Trophoblast cell (in vitro differentiated cells and primary cell): ENCODE results near the gene TBC1D22A.

Experiments used
- DNase-seq, 2 donors: peaks; one replicate each; pipeline ENCODE4 v3.0.0-alpha.2; 2016
- H2AFZ ChIP-seq: 2 replicates; pipeline ENCODE4 v1.6.1; 2013; ENCODE audit warnings: low read length, moderate library complexity, mild to moderate bottlenecking; ENCODE audit not compliant: insufficient read depth, poor library complexity
- H2AK5ac ChIP-seq: 2 replicates; pipeline ENCODE4 v1.6.1; 2013; ENCODE audit warnings: mild to moderate bottlenecking, low read length
- H2BK120ac ChIP-seq: 2 replicates; pipeline ENCODE4 v1.6.1; 2013; ENCODE audit warnings: low read length, mild to moderate bottlenecking, moderate library complexity; ENCODE audit not compliant: insufficient read depth, poor library complexity
- H2BK12ac ChIP-seq: 2 replicates; pipeline ENCODE4 v1.6.1; 2013; ENCODE audit warnings: mild to moderate bottlenecking, low read length, moderate library complexity
- H2BK5ac ChIP-seq: 2 replicates; pipeline ENCODE4 v1.6.1; 2013; ENCODE audit warnings: low read length, low read depth, moderate library complexity, mild to moderate bottlenecking; ENCODE audit not compliant: poor library complexity
- H3K14ac ChIP-seq: 2 replicates; pipeline ENCODE4 v1.6.1; 2013; ENCODE audit warnings: mild to moderate bottlenecking, low read length
- H3K18ac ChIP-seq: 2 replicates; pipeline ENCODE4 v1.6.1; 2013; ENCODE audit warnings: mild to moderate bottlenecking, low read length
- H3K23ac ChIP-seq: 2 replicates; pipeline ENCODE4 v1.6.1; 2013; ENCODE audit warnings: low read length
- H3K27ac ChIP-seq: 2 replicates; pipeline ENCODE4 v1.5.1; 2013; ENCODE audit warnings: low read depth, mild to moderate bottlenecking, inconsistent platforms, low read length, moderate library complexity
- H3K27me3 ChIP-seq: 2 replicates; pipeline ENCODE4 v1.6.1; 2013; ENCODE audit warnings: inconsistent platforms, mild to moderate bottlenecking, low read length, moderate library complexity; ENCODE audit not compliant: insufficient read depth
- H3K36me3 ChIP-seq, 2 experiments: 1 replicate in 1 of 2; 2 replicates in 1 of 2; pipeline ENCODE4 v1.6.1; 2013; ENCODE audit warnings: low read length in 2 of 2, mild to moderate bottlenecking in 2 of 2, moderate library complexity in 1 of 2; ENCODE audit not compliant: insufficient read depth in 2 of 2, control insufficient read depth in 1 of 2
- H3K4ac ChIP-seq: 2 replicates; pipeline ENCODE4 v1.6.1; 2013; ENCODE audit warnings: low read depth, mild to moderate bottlenecking, low read length, moderate library complexity
- H3K4me1 ChIP-seq, 2 experiments: 1 replicate in 1 of 2; 2 replicates in 1 of 2; pipeline ENCODE4 v1.6.1; 2013; ENCODE audit warnings: low read length in 2 of 2, mild to moderate bottlenecking in 2 of 2, moderate library complexity in 1 of 2; ENCODE audit not compliant: insufficient read depth in 2 of 2, control insufficient read depth in 1 of 2
- H3K4me2 ChIP-seq: 2 replicates; pipeline ENCODE4 v1.6.1; 2013; ENCODE audit warnings: inconsistent platforms, mild to moderate bottlenecking, low read length, moderate library complexity
- H3K4me3 ChIP-seq: 2 replicates; pipeline ENCODE4 v1.5.1; 2013; ENCODE audit warnings: mild to moderate bottlenecking, low read depth, low read length, inconsistent platforms
- H3K79me1 ChIP-seq: one replicate; pipeline ENCODE4 v1.6.1; 2013; ENCODE audit warnings: low read length
- H3K79me2 ChIP-seq: 2 replicates; pipeline ENCODE4 v1.6.1; 2013; ENCODE audit warnings: low read length, mild to moderate bottlenecking; ENCODE audit not compliant: control insufficient read depth, insufficient read depth, poor library complexity
- H3K9ac ChIP-seq: 2 replicates; pipeline ENCODE4 v1.6.1; 2013; ENCODE audit warnings: mild to moderate bottlenecking, low read length
- H3K9me3 ChIP-seq: 2 replicates; pipeline ENCODE4 v1.6.1; 2013; ENCODE audit warnings: low read depth, mild to moderate bottlenecking, control low read depth, inconsistent platforms, low read length; ENCODE audit not compliant: insufficient read depth
- H4K12ac ChIP-seq: 2 replicates; pipeline ENCODE4 v1.6.1; 2013; ENCODE audit warnings: low read depth, mild to moderate bottlenecking, low read length, moderate library complexity
- H4K8ac ChIP-seq: 2 replicates; pipeline ENCODE4 v1.6.1; 2013; ENCODE audit warnings: low read depth, mild to moderate bottlenecking, low read length, moderate library complexity
- H4K91ac ChIP-seq: one replicate; pipeline ENCODE4 v1.6.1; 2013; ENCODE audit warnings: low read depth, mild to moderate bottlenecking, low read length, moderate library complexity
- WGBS: extraction: QIAGEN DNeasy Blood & Tissue Kit; methylation state at CpG from one replicate; pipeline ENCODE4 v1.1.7; 2013; ENCODE audit warnings: missing lambda C conversion rate; ENCODE audit not compliant: insufficient read length, insufficient coverage; ENCODE audit errors: extremely low coverage; 5-methylcytosine and 5-hydroxymethylcytosine counted together

The TBC1D22A gene

DNA sequence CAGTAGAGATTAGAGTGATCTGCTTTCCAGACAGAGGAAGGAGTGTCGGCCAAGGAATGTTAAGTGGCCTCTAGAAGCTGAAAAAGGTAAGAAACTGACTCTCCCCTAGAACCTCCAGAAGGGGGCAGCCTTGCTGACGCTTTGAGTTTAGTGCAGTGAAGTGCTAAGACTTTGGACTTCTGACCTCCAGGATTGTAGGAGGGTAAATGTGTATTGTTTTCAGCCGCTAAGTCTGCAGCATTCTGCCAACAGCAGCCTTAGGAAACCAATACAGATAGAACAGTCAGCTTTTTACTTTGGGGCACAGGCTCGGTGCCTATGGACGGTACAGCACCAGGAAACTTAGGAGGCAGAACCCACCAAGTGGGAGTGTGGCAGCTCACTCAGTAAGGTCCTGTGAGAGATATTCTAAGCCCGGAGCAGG lies 3.6 kb upstream of the TBC1D22A start:
- no peak overlapping the region for H2AK5ac ChIP-seq
- H3K4me2 ChIP-seq, result no peak overlapping the region
- peak overlapping the region; percentile 36 for H4K8ac ChIP-seq
- H3K9me3 ChIP-seq, result peaks cover 14% of the 10 kb centered on the region
- no peak overlapping the region for H3K27ac ChIP-seq
- no peak overlapping the region for H3K14ac ChIP-seq
- peak; percentile 73 to 85 for DNase-seq
- H3K4ac ChIP-seq, result no peak overlapping the region
- no peak overlapping the region for H3K9ac ChIP-seq
- H3K23ac ChIP-seq, result no peak overlapping the region
- peaks cover 5 to 11% of the 10 kb centered on the region in 2 experiments for H3K4me1 ChIP-seq
- no peak overlapping the region for H3K4me3 ChIP-seq
- no peaks in the 10 kb centered on the region for H3K27me3 ChIP-seq
- H4K91ac ChIP-seq, result no peak overlapping the region
- H3K36me3 ChIP-seq, result no peaks in the 10 kb centered on the region
- H3K79me2 ChIP-seq, result peaks cover 11% of the 10 kb centered on the region
- no peak overlapping the region for H4K12ac ChIP-seq
- WGBS, result no CpG with 5 or more reads among the region's 6 CpGs
- H2BK5ac ChIP-seq, result no peak overlapping the region
- H2BK12ac ChIP-seq, result no peak overlapping the region
- no peak overlapping the region for H2BK120ac ChIP-seq
- H3K79me1 ChIP-seq, result peaks cover 10% of the 10 kb centered on the region
- H2AFZ ChIP-seq, result no peak overlapping the region
- H3K18ac ChIP-seq, result no peak overlapping the region

DNA sequence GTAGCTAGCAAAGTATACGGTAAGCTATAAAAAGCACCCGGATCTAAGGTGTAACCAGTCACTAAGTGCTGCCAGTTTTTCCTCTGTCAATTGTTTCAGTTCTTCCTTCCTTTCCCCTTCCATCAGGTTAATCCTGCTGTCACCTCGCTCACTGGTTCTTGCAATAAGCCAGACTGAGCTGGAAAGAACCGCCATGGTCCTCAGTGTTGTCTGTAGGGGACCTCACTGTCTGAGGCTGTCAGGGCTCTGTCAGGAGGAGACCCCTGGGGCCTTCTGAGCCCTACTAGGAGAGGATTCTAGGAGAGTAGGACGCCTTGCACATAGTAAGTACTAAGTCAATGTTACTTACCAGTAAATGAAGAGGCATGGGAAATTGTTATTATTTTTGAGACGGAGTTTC lies 1.4 kb upstream of the TBC1D22A start:
- H4K8ac ChIP-seq, result no peak overlapping the region
- H2BK5ac ChIP-seq, result no peak overlapping the region
- DNase-seq, result no peak
- H3K27me3 ChIP-seq, result no peaks in the 10 kb centered on the region
- no peak overlapping the region for H4K12ac ChIP-seq
- no peaks in the 10 kb centered on the region for H3K36me3 ChIP-seq
- peaks cover 11% of the 10 kb centered on the region for H3K79me2 ChIP-seq
- H3K14ac ChIP-seq, result no peak overlapping the region
- H3K4me2 ChIP-seq, result no peak overlapping the region
- no peak overlapping the region for H2AK5ac ChIP-seq
- no peak overlapping the region for H3K23ac ChIP-seq
- H4K91ac ChIP-seq, result no peak overlapping the region
- H3K9me3 ChIP-seq, result peaks cover 6% of the 10 kb centered on the region
- H3K9ac ChIP-seq, result no peak overlapping the region
- H3K18ac ChIP-seq, result no peak overlapping the region
- WGBS, result no CpG with 5 or more reads among the region's 6 CpGs
- H3K4me1 ChIP-seq, result peaks cover 3 to 8% of the 10 kb centered on the region in 2 experiments
- no peak overlapping the region for H3K27ac ChIP-seq
- no peak overlapping the region for H2BK120ac ChIP-seq
- peaks cover 10% of the 10 kb centered on the region for H3K79me1 ChIP-seq
- no peak overlapping the region for H2BK12ac ChIP-seq
- no peak overlapping the region for H2AFZ ChIP-seq
- H3K4ac ChIP-seq, result no peak overlapping the region
- H3K4me3 ChIP-seq, result no peak overlapping the region

DNA sequence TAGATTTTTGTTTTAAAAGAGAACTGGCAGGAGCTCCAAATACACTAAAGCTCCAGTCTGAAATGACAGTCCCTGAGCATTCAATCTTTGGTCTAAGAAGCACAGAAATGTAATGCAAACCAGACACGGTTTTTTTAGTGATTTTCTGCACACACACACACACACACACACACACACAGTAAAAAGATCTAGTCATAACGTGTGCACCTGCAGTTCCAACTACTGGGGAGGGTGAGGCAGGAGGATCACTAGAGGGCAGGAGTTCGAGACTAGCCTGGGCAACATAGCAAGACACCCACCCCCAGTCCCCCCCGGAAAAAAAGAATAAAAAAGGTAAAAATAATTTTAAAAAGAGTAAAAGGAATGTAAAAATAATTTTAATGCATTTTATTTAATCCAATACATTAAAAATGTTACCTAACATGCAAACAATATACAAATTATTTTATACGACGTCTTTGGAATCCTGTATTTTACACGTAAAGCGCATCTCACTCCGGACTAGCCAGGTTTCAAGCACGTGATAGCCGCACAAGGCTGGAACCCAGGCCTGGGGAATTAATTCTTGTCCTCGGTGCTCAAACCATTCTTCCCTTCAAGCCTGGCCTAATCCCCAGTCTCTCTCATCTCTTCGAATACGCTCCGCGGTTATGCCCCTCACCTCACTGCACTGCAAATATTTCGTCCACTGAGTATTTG lies 762 bp upstream of the TBC1D22A start:
- Histone ChIP-seq H3K4me1 (peaks cover 3 to 8% of the 10 kb centered on the region in 2 experiments), H3K4me3 (peak overlapping the region; percentile 91), H2AK5ac (peak overlapping the region; percentile 82), H3K36me3 (no peaks in the 10 kb centered on the region), H3K79me1 (peaks cover 10% of the 10 kb centered on the region), H3K4me2 (peak overlapping the region; percentile 63), H3K18ac (peak overlapping the region; percentile 82), H2AFZ (peak overlapping the region; percentile 89), H3K27me3 (no peaks in the 10 kb centered on the region), H4K8ac (peak overlapping the region; percentile 98), H4K12ac (peak overlapping the region; percentile 92), H3K79me2 (peaks cover 11% of the 10 kb centered on the region), H3K14ac (peak overlapping the region; percentile 93), H2BK5ac (peak overlapping the region; percentile 91), H3K23ac (no peak overlapping the region), H3K9me3 (peaks cover 4% of the 10 kb centered on the region), H3K9ac (peak overlapping the region; percentile 97), H3K27ac (peak overlapping the region; percentile 72), H3K4ac (peak overlapping the region; percentile 65), H2BK12ac (no peak overlapping the region), H2BK120ac (peak overlapping the region; percentile 79), H4K91ac (peak overlapping the region; percentile 91)
- no peak for DNase-seq
- WGBS, result no CpG with 5 or more reads among the region's 17 CpGs

DNA sequence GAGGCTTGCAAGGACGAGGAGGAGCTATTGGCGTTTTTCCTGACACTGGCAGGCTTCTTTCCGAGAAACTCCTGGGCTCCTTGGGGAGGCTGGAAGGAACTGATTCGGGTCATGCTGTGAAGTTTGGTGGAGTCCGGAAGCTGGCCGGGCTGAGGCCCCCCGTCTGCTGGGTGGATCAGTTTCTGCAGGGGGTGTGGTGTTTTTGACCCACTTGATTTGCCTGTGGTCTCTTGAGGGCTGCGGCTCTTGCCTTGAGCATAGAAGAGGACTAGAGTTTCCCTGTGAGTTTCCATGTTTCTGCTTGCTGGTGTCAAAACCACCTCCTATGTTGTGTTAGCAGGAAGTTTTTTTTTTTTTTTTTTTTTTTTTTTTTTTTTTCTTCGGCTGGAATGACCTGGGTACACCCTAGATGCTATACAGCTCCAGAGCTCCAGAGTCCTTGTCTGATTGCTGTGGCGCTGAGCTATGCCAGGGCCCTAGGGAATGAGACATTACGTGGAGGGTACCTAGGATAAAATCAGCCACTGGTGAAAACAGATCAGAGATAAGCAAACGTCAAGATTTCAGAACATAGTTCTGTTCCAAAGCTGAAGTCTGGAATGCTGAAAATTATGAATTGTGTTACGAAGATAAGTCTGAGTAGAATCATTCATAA lies 728 bp downstream of the TBC1D22A start:
- peak overlapping the region; percentile 95 for H3K4ac ChIP-seq
- H3K27ac ChIP-seq, result peak overlapping the region; percentile 34
- peaks cover 10% of the 10 kb centered on the region for H3K79me1 ChIP-seq
- peak overlapping the region; percentile 99 for H4K8ac ChIP-seq
- peak overlapping the region; percentile 77 for H3K9ac ChIP-seq
- H2BK120ac ChIP-seq, result peak overlapping the region; percentile 87
- H3K9me3 ChIP-seq, result no peaks in the 10 kb centered on the region
- H3K79me2 ChIP-seq, result peaks cover 11% of the 10 kb centered on the region
- peak overlapping the region; percentile 5 for H2AK5ac ChIP-seq
- H3K27me3 ChIP-seq, result no peaks in the 10 kb centered on the region
- H3K4me2 ChIP-seq, result peak overlapping the region; percentile 87
- H3K14ac ChIP-seq, result peak overlapping the region; percentile 87
- peak overlapping the region; percentile 87 for H3K18ac ChIP-seq
- peak overlapping the region; percentile 75 for H4K91ac ChIP-seq
- no peak overlapping the region for H2BK12ac ChIP-seq
- H3K4me3 ChIP-seq, result peak overlapping the region; percentile 91
- peak; percentile 62 to 89 for DNase-seq
- WGBS, result no CpG with 5 or more reads among the region's 13 CpGs
- H3K23ac ChIP-seq, result no peak overlapping the region
- H3K36me3 ChIP-seq, result peaks cover 0 to 2% of the 10 kb centered on the region in 2 experiments
- peak overlapping the region; percentile 95 for H4K12ac ChIP-seq
- peak overlapping the region; percentile 53 for H2AFZ ChIP-seq
- H2BK5ac ChIP-seq, result peak overlapping the region; percentile 11
- H3K4me1 ChIP-seq, result peaks cover 3 to 8% of the 10 kb centered on the region in 2 experiments
